GM12878 (cell line): ENCODE data around the gene TGFB2.

Experiments
- BRCA1 ChIP-seq: IDR thresholded peaks from 2 replicates; pipeline ENCODE4 v1.6.1; 2011; ENCODE audit warnings: low read depth, low read length, improper control_type of control experiment
- CTCF ChIP-seq, 3 experiments: IDR thresholded peaks in 2 of 3; conservative IDR thresholded peaks in 1 of 3; 2 replicates each; pipeline ENCODE4 v1.5.1; 2011; ENCODE audit warnings: low read depth in 3 of 3, low read length in 3 of 3, mild to moderate bottlenecking in 3 of 3, control low read depth in 2 of 3, moderate library complexity in 2 of 3, inconsistent platforms in 1 of 3, mixed read lengths in 1 of 3; ENCODE audit not compliant: control insufficient read depth in 2 of 3, insufficient read depth in 1 of 3; ENCODE audit errors: extremely low read depth in 1 of 3
- EP300 ChIP-seq, 2 experiments: fragments of 150-350 bp in 1 of 2; IDR thresholded peaks; 2 replicates each; pipeline ENCODE4 v1.6.1; 2011 to 2012; ENCODE audit warnings: low read depth in 2 of 2, low read length in 2 of 2, borderline replicate concordance in 1 of 2, improper control_type of control experiment in 1 of 2, inconsistent platforms in 1 of 2; ENCODE audit not compliant: control insufficient read depth in 1 of 2
- EZH2 ChIP-seq: IDR thresholded peaks from 2 replicates; pipeline ENCODE4 v1.6.1; 2012; ENCODE audit warnings: low read depth, mild to moderate bottlenecking, control low read depth, inconsistent platforms, low read length, borderline replicate concordance; ENCODE audit not compliant: control insufficient read depth
- FOS ChIP-seq: IDR thresholded peaks from 3 replicates; pipeline ENCODE4 v1.6.1; 2011; ENCODE audit warnings: borderline replicate concordance; ENCODE audit not compliant: insufficient read length; ENCODE audit errors: extremely low read depth
- JUND ChIP-seq: IDR thresholded peaks from 2 replicates; pipeline ENCODE4 v1.6.1; 2012; ENCODE audit warnings: low read depth, mild to moderate bottlenecking, low read length, improper control_type of control experiment, moderate library complexity
- POLR2A ChIP-seq: IDR thresholded peaks from 2 replicates; pipeline ENCODE4 v1.6.1; 2011; ENCODE audit warnings: low read depth, mild to moderate bottlenecking, low read length
- POLR2AphosphoS2 ChIP-seq: IDR thresholded peaks from 2 replicates; pipeline ENCODE4 v1.6.1; 2011; ENCODE audit warnings: low read depth, mild to moderate bottlenecking, low read length, improper control_type of control experiment, moderate library complexity
- POLR2AphosphoS5 ChIP-seq: IDR thresholded peaks from 2 replicates; pipeline ENCODE4 v1.6.1; 2011; ENCODE audit warnings: mild to moderate bottlenecking, low read length, inconsistent platforms
- SMC3 ChIP-seq: IDR thresholded peaks from 2 replicates; pipeline ENCODE4 v1.6.1; 2011; ENCODE audit warnings: low read length, improper control_type of control experiment, borderline replicate concordance
- SUZ12 ChIP-seq: fragments of 200-600 bp; sonication (generic); IDR thresholded peaks from one replicate; pipeline ENCODE4 v1.6.1; 2018; ENCODE audit warnings: antibody characterized with exemption, mild to moderate bottlenecking; ENCODE audit not compliant: unreplicated experiment
- TAF1 ChIP-seq: IDR thresholded peaks from 2 replicates; pipeline ENCODE4 v1.6.1; 2011; ENCODE audit warnings: mild to moderate bottlenecking, low read depth, low read length, borderline replicate concordance

- no peak for TF ChIP-seq CTCF (IDR thresholded peaks at IDR 0.05 in 2 of 3, conservative IDR thresholded peaks at IDR 0.05 in 1 of 3; ENCODE audit: control insufficient read depth in 2 of 3, extremely low read depth in 1 of 3, insufficient read depth in 1 of 3, low read depth in 3 of 3, low read length in 3 of 3)
- TF ChIP-seq BRCA1: no peak
- TF ChIP-seq SUZ12: no peak
- no peak for TF ChIP-seq EP300 (IDR thresholded peaks at IDR 0.05; ENCODE audit: borderline replicate concordance in 1 of 2, control insufficient read depth in 1 of 2, low read depth in 2 of 2, low read length in 2 of 2)
- no peak for TF ChIP-seq POLR2A
- no peak for TF ChIP-seq FOS
- no peak for TF ChIP-seq POLR2AphosphoS5
- TF ChIP-seq SMC3: no peak
- no peak for TF ChIP-seq POLR2AphosphoS2
- TF ChIP-seq EZH2: no peak
- no peak for TF ChIP-seq JUND
- no peak for TF ChIP-seq TAF1
Measured at GRCh38 chr1:218382261-218382660, 37.1 kb downstream of the TGFB2 start.
